ENCODE results near the gene RANBP6.

RANBP6 gene

GRCh38 chr9:6007058-6007769, 8.2 kb downstream of the RANBP6 start:
- DNase-seq (ENCODE audit: low read depth): peak; percentile 10

DNA sequence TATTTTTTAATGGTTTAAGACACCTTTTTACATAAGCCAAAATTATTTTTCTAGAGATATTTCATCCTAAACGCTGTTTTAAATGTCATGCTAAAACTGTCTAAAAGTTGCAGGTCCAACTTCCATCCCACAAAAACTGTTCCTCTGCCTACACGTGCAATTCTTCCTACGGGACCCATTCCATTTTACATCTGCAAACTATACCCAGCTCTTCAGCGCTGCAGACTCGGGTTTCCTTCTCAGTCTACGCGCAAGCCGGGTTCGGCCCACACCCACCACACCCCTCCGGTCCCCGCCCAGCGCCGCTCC, 8.7 kb downstream of the RANBP6 start:
- DNase-seq (ENCODE audit: low read depth): peak; percentile 79

GRCh38 chr9:6000955-6001354, 14.5 kb downstream of the RANBP6 start:
- no peak for DNase-seq (ENCODE audit: low read depth)

GRCh38 chr9:5999443-6000101, 15.9 kb downstream of the RANBP6 start:
- DNase-seq (ENCODE audit: low read depth): no peak

DNA sequence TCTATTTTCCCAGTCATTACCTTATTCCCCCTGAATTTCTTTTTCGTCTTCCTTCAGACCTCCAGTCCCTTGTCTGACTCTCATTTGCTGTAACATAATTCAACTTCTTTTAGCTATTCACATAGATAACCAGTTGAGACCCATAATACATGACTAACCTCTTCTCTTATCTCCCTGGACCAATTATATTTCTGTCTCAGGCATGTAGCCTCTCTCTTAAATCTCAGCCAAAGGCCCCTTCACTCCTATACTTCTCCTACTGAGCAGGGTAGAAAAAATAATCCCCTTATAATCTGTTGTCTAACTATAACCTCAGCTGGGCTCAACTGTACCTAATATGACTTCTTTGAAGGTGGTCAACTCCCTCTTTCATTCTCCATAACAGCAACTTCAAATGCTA, 20.9 kb downstream of the RANBP6 start:
- no peak for DNase-seq (ENCODE audit: low read depth)

GRCh38 chr9:5988265-5988664, 27.2 kb downstream of the RANBP6 start:
- no peak for DNase-seq (ENCODE audit: low read depth)

DNA sequence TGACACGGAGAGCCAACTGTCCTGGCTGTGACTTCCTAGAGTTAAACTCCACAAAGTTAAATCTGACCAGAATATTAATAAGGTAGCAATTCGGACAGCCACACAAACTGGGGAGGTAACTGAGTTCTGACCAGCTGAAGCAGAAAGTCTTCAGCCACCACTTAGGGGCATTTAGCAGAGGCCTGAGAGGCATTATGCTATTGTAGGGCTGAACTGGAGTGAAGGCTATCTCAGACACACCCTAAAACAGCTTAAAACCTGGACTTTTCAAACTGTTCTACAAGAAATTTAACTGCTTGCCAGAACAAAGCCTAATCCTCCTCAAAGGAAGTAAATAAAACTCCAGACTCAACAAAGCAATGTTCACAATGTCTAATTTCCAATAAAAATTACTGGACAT, 32.4 kb downstream of the RANBP6 start:
- DNase-seq (ENCODE audit: low read depth): no peak

DNA sequence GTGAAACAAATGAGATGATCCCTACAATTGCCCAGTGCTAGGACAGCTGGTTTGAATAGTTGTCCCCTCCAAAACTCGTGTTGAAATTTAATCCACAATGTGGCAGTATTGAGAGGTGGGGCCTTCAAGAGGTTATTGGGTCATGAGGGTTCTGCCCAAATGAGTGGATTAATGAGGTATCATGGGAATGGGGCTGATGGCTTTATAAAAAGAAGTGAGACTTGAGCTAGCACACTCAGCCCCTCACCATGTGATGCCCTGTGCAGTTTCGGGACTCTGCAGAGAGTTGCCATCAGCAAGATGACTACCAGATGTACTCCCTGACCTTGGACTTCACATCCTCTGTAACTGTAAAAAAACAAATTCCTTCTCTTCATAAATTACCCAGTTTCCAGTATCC, 33.1 kb downstream of the RANBP6 start:
- DNase-seq (ENCODE audit: low read depth): no peak

- no peak for DNase-seq (ENCODE audit: low read depth)
Measured at GRCh38 chr9:5978523-5978922, 36.9 kb downstream of the RANBP6 start.

- DNase-seq (ENCODE audit: low read depth): peak; percentile 1
Measured at GRCh38 chr9:5976674-5977397, 38.6 kb downstream of the RANBP6 start.

DNA sequence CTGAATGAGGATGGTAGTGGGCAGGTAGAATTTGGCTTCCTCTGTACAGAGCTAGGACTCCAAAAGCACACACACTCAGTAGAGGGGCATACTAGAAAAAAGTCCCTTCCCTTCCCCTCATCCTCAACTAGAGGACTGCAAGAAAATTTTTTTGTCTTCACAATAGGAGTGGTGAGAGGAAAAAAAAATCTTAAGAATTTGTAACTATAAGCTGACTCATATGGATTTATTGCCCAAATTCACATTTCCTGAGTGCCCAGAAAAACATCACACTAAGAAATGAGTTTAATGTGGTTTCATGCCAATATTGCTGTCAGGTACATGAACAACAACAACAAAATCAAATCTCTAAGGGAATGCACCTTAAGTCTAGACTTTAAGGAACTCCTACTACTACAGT, 43.7 kb downstream of the RANBP6 start:
- peak; percentile 3 for DNase-seq (ENCODE audit: low read depth)
